Measurements from ENCODE around the gene USP10.
"Not testable (repeated sequence)": the region's sequence is repeated elsewhere in the genome, so short reads cannot be mapped to it uniquely, and the experiment has no call there.

Gene USP10

GRCh38 chr16:84673561-84673960, 26.2 kb upstream of the USP10 start:
- no peak for DNase-seq

- DNase-seq = no peak
These were observed 24.4 kb upstream of the USP10 start for GRCh38 chr16:84675423-84675822.

- DNase-seq = no peak
These were observed 23.9 kb upstream of the USP10 start for GRCh38 chr16:84675884-84676283.

GRCh38 chr16:84677017-84677803, 22.6 kb upstream of the USP10 start:
- DNase-seq = no peak

- no peak for DNase-seq
These were observed 22.0 kb upstream of the USP10 start for GRCh38 chr16:84677849-84678248.

GRCh38 chr16:84678541-84678940, 21.3 kb upstream of the USP10 start:
- no peak for DNase-seq

GRCh38 chr16:84680165-84680842, 19.5 kb upstream of the USP10 start:
- DNase-seq = no peak

- no peak for DNase-seq
These were observed 18.8 kb upstream of the USP10 start for GRCh38 chr16:84680843-84681629.

- no peak for DNase-seq
These were observed 15.9 kb upstream of the USP10 start for GRCh38 chr16:84683691-84684591.

GRCh38 chr16:84684592-84684965, 15.2 kb upstream of the USP10 start:
- DNase-seq = no peak

- no peak for DNase-seq
These were observed 14.6 kb upstream of the USP10 start for GRCh38 chr16:84685210-84685609.

GRCh38 chr16:84686707-84687298, 13.0 kb upstream of the USP10 start:
- no peak for DNase-seq

- peak; percentile 25 for DNase-seq
These were observed 12.1 kb upstream of the USP10 start for GRCh38 chr16:84687715-84688114.

GRCh38 chr16:84688163-84688562, 11.6 kb upstream of the USP10 start:
- DNase-seq = not testable (repeated sequence)

GRCh38 chr16:84689111-84689510, 10.7 kb upstream of the USP10 start:
- no peak for DNase-seq

- no peak for DNase-seq
These were observed 9.5 kb upstream of the USP10 start for GRCh38 chr16:84690088-84690819.

GRCh38 chr16:84692451-84693214, 7.2 kb upstream of the USP10 start:
- no peak for DNase-seq

- not testable (repeated sequence) for DNase-seq
These were observed 5.9 kb upstream of the USP10 start for GRCh38 chr16:84693869-84694268.

GRCh38 chr16:84694980-84695379, 4.8 kb upstream of the USP10 start:
- no peak for DNase-seq

GRCh38 chr16:84699147-84699711, 571 bp upstream of the USP10 start:
- peak; percentile 50 for DNase-seq

All from activated CD4-positive, alpha-beta T cell treated with anti-CD3 and anti-CD28 coated beads for 48 hours (primary cell).